ENCODE measurements around the gene OXGR1. TPM values are rescaled to one million over a fixed set of nuclear protein-coding genes. Genes with fewer than 3 reads are reported as not detected.

The OXGR1 gene
- total and polyA plus RNA-seq, 9 of the 15 experiments (the other 6 are each of a cell fraction or from before 2014, with no cell fraction given) = 0.03 TPM; not detected in 8

DNA sequence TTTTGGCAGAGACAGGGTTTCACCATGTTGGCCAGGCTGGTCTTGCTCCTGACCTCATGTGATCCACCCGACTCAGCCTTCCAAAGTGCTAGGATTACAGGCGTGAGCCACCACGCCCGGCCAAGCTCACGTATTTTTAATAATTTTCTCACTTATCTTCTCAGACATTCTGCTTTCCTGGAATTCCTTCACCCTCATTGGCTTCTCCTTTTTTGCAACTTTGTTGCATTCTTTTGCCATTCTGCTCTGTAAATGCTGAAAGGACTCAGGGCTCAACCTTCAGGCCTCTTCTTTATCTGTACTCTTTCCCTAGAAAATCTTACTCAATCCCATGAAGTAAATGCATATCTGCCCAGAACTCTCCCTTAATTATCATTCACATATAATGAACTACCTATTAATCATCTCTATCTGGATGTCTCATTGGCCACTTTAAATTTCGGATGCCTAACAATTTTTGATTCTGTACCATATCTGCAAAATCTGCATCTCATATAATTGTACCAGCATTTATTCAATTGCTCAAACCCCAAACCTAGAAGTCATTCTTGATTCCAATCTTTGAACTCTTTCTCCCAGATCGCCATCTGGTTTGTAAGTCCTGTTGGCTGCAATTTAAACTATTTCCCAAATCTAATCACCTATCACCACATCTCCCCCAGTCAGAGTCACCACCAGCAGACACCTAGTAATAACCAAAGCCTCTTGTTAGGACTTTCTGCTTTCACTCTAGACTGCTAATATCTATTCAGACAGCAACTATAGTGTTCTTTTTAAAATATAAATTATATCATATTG lies 18.2 kb upstream of the OXGR1 start:
- no TSS peak for BruUV-seq (replicated peaks)
- no peak for ATAC-seq
- Histone ChIP-seq H3K9me3 (replicated peaks; ENCODE audit: control insufficient read depth, insufficient read depth, low read depth, low read length) (no peaks in the 10 kb centered on the region), H3K36me3 (ENCODE audit: control insufficient read depth, insufficient read depth, low read length) (no peaks in the 10 kb centered on the region), H3K4me1 (replicated peaks in 1 of 2; ENCODE audit: control insufficient read depth in 2 of 2, insufficient read depth in 2 of 2, low read length in 2 of 2) (no peaks in the 10 kb centered on the region), H2AFZ (ENCODE audit: low read depth, low read length) (no peak overlapping the region), H3K4me3 (no peak overlapping the region), H3K9me1 (ENCODE audit: control insufficient read depth, insufficient read depth, low read length) (no peaks in the 10 kb centered on the region), H3K4me2 (ENCODE audit: insufficient read depth, low read length) (no peak overlapping the region), H3K27me3 (ENCODE audit: control insufficient read depth in 2 of 2, insufficient read depth in 2 of 2, low read length in 2 of 2) (no peaks in the 10 kb centered on the region), H3K27ac (ENCODE audit: extremely low read depth, low read depth, low read length) (no peak overlapping the region), H4K20me1 (replicated peaks; ENCODE audit: control insufficient read depth, insufficient read depth, low read length) (no peaks in the 10 kb centered on the region), H3K79me2 (ENCODE audit: control insufficient read depth, insufficient read depth, low read length) (no peaks in the 10 kb centered on the region), H3K9ac (ENCODE audit: insufficient read depth in 1 of 2, low read depth in 2 of 2, low read length in 2 of 2) (no peak overlapping the region)
- intact Hi-C loops (cut with micrococcal nuclease) = no loop called here
- DNase-seq (ENCODE audit: extremely low read depth in 1 of 4, low spot score in 3 of 4) = no peak
- ChIA-PET CTCF (ENCODE audit: low intra/inter-chr PET ratio) (no interaction called here), POLR2A (no interaction called here)
- 0% methylated on average over 6 of the region's 7 CpGs for WGBS (ENCODE audit: insufficient coverage, low coverage, missing lambda C conversion rate)
- no peak for FAIRE-seq
- in situ Hi-C loops (cut with MboI) = no loop called here
- TF ChIP-seq HDAC8 (tag; IDR thresholded peaks at IDR 0.05) = no peak
- TF ChIP-seq, protein P1, sequence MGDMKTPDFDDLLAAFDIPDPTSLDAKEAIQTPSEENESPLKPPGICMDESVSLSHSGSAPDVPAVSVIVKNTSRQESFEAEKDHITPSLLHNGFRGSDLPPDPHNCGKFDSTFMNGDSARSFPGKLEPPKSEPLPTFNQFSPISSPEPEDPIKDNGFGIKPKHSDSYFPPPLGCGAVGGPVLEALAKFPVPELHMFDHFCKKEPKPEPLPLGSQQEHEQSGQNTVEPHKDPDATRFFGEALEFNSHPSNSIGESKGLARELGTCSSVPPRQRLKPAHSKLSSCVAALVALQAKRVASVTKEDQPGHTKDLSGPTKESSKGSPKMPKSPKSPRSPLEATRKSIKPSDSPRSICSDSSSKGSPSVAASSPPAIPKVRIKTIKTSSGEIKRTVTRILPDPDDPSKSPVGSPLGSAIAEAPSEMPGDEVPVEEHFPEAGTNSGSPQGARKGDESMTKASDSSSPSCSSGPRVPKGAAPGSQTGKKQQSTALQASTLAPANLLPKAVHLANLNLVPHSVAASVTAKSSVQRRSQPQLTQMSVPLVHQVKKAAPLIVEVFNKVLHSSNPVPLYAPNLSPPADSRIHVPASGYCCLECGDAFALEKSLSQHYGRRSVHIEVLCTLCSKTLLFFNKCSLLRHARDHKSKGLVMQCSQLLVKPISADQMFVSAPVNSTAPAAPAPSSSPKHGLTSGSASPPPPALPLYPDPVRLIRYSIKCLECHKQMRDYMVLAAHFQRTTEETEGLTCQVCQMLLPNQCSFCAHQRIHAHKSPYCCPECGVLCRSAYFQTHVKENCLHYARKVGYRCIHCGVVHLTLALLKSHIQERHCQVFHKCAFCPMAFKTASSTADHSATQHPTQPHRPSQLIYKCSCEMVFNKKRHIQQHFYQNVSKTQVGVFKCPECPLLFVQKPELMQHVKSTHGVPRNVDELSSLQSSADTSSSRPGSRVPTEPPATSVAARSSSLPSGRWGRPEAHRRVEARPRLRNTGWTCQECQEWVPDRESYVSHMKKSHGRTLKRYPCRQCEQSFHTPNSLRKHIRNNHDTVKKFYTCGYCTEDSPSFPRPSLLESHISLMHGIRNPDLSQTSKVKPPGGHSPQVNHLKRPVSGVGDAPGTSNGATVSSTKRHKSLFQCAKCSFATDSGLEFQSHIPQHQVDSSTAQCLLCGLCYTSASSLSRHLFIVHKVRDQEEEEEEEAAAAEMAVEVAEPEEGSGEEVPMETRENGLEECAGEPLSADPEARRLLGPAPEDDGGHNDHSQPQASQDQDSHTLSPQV (IDR thresholded peaks at IDR 0.05) = no peak
- TF ChIP-seq TAF9B (IDR thresholded peaks at IDR 0.05; ENCODE audit: partially characterized antibody) = no peak
- no peak for TF ChIP-seq IFI16 (CRISPR knock-in tag; IDR thresholded peaks at IDR 0.05)
- TF ChIP-seq TAF1 (IDR thresholded peaks at IDR 0.05; ENCODE audit: control insufficient read depth, extremely low read depth, insufficient read depth, low read length, severe bottlenecking) = no peak
- no peak for TF ChIP-seq CEBPG (CRISPR knock-in tag; IDR thresholded peaks at IDR 0.05)
- TF ChIP-seq CEBPG (tag; conservative IDR thresholded peaks at IDR 0.05 in 1 of 2, IDR thresholded peaks at IDR 0.05 in 1 of 2) = no peak
- no peak for TF ChIP-seq EP300 (IDR thresholded peaks at IDR 0.05; ENCODE audit: low read length)
- TF ChIP-seq MYNN (IDR thresholded peaks at IDR 0.05) = no peak
- TF ChIP-seq MYNN (CRISPR knock-in tag; IDR thresholded peaks at IDR 0.05) = no peak
- no peak for TF ChIP-seq PRPF4 (IDR thresholded peaks at IDR 0.05; ENCODE audit: insufficient read depth, low read depth, low read length, poor library complexity, severe bottlenecking)
- TF ChIP-seq ESRRB (CRISPR knock-in tag; IDR thresholded peaks at IDR 0.05; ENCODE audit: borderline replicate concordance) = no peak
- no peak for TF ChIP-seq ZNF324 (CRISPR knock-in tag; IDR thresholded peaks at IDR 0.05)
- TF ChIP-seq, protein P2, sequence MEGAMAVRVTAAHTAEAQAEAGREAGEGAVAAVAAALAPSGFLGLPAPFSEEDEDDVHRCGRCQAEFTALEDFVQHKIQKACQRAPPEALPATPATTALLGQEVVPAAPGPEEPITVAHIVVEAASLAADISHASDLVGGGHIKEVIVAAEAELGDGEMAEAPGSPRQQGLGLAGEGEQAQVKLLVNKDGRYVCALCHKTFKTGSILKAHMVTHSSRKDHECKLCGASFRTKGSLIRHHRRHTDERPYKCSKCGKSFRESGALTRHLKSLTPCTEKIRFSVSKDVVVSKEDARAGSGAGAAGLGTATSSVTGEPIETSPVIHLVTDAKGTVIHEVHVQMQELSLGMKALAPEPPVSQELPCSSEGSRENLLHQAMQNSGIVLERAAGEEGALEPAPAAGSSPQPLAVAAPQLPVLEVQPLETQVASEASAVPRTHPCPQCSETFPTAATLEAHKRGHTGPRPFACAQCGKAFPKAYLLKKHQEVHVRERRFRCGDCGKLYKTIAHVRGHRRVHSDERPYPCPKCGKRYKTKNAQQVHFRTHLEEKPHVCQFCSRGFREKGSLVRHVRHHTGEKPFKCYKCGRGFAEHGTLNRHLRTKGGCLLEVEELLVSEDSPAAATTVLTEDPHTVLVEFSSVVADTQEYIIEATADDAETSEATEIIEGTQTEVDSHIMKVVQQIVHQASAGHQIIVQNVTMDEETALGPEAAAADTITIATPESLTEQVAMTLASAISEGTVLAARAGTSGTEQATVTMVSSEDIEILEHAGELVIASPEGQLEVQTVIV (CRISPR knock-in tag; IDR thresholded peaks at IDR 0.05; ENCODE audit: borderline replicate concordance) = no peak
- TF ChIP-seq HMG20B (CRISPR knock-in tag; IDR thresholded peaks at IDR 0.05) = no peak
- TF ChIP-seq RNF2 (IDR thresholded peaks at IDR 0.05) = no peak
- no peak for TF ChIP-seq CXXC5 (CRISPR knock-in tag; IDR thresholded peaks at IDR 0.05)
- no peak for TF ChIP-seq ZNF224 (CRISPR knock-in tag; IDR thresholded peaks at IDR 0.05)

Measured in K562 (cell line).